ENCODE data around the gene CIAO1. TPM values are rescaled to one million over a fixed set of nuclear protein-coding genes. Genes with fewer than 3 reads are reported as not detected.

Gene CIAO1
- total and polyA plus RNA-seq, 2 of the 4 experiments (the other 2 are of a cell fraction), result 81.1 to 94.3 TPM

GRCh38 chr2:96308248-96308647 lies 42.2 kb downstream of the CIAO1 start:
- H3K23ac ChIP-seq (ENCODE audit: low read depth, low read length), result no peak overlapping the region
- H2BK120ac ChIP-seq (ENCODE audit: low read depth, low read length), result no peak overlapping the region
- no peak overlapping the region for H2AK9ac ChIP-seq (replicated peaks; ENCODE audit: low read depth, low read length, poor library complexity)
- no peak overlapping the region for H2BK15ac ChIP-seq (ENCODE audit: low read depth, low read length)
- TF ChIP-seq MAZ (IDR thresholded peaks at IDR 0.05; ENCODE audit: borderline replicate concordance, low read depth, low read length) (no peak), MXI1 (IDR thresholded peaks at IDR 0.05; ENCODE audit: borderline replicate concordance, low read depth, low read length) (no peak), SMC3 (IDR thresholded peaks at IDR 0.05; ENCODE audit: low read depth, low read length) (no peak), RCOR1 (IDR thresholded peaks at IDR 0.05; ENCODE audit: insufficient replicate concordance, low read length) (no peak), POLR2A (IDR thresholded peaks at IDR 0.05; ENCODE audit: low read depth, low read length) (no peak), RAD21 (IDR thresholded peaks at IDR 0.05; ENCODE audit: low read length) (no peak), CTCF (conservative IDR thresholded peaks at IDR 0.05; ENCODE audit: low read depth, low read length) (no peak), RFX5 (IDR thresholded peaks at IDR 0.05; ENCODE audit: low read depth, low read length) (no peak), NFE2L2 (IDR thresholded peaks at IDR 0.05; ENCODE audit: low read depth, low read length) (no peak), MAFK (IDR thresholded peaks at IDR 0.05; ENCODE audit: low read depth, low read length) (no peak), FOS (IDR thresholded peaks at IDR 0.05; ENCODE audit: low read depth, low read length) (no peak), CEBPB (IDR thresholded peaks at IDR 0.05; ENCODE audit: low read depth, low read length) (no peak), CHD1 (IDR thresholded peaks at IDR 0.05; ENCODE audit: low read depth, low read length) (no peak), BHLHE40 (IDR thresholded peaks at IDR 0.05; ENCODE audit: low read depth, low read length) (no peak)
- no peak overlapping the region for H3K4me3 ChIP-seq (ENCODE audit: insufficient read depth, low read depth, low read length)
- H4K8ac ChIP-seq (ENCODE audit: low read depth in 2 of 2, low read length in 2 of 2), result no peak overlapping the region
- H3K4ac ChIP-seq (ENCODE audit: low read depth, low read length), result no peak overlapping the region
- H3K9ac ChIP-seq (ENCODE audit: low read depth, low read length), result no peak overlapping the region
- no peak overlapping the region for H3K18ac ChIP-seq (ENCODE audit: low read depth, low read length)
- H2AFZ ChIP-seq (replicated peaks; ENCODE audit: low read length, poor library complexity), result no peak overlapping the region
- no peak overlapping the region for H4K5ac ChIP-seq (ENCODE audit: low read depth, low read length)
- no peak overlapping the region for H2BK20ac ChIP-seq (ENCODE audit: low read depth, low read length)
- no peak for DNase-seq
- no peak overlapping the region for H3K4me2 ChIP-seq (ENCODE audit: low read depth, low read length)
- H4K91ac ChIP-seq (ENCODE audit: insufficient read depth, low read depth, low read length), result no peak overlapping the region
- no peak overlapping the region for H3K27ac ChIP-seq (ENCODE audit: insufficient read depth, low read length)
- peaks cover 22 to 26% of the 10 kb centered on the region in 2 experiments for H3K79me1 ChIP-seq (ENCODE audit: low read depth in 1 of 2, low read length in 2 of 2)
- H3K36me3 ChIP-seq (ENCODE audit: control insufficient read depth, insufficient read depth, low read length), result peaks cover under 1% of the 10 kb centered on the region
- in situ Hi-C loops (cut with MboI; ENCODE audit: low sequenced_read_pairs) (loop anchor here (10.0 kb wide), 1 partner anchor 207 kb away; no protein-coding TSS in a partner anchor), intact Hi-C loops (cut with micrococcal nuclease) (no loop called here), dilution Hi-C loops (cut with HindIII; ENCODE audit: low sequenced_read_pairs, unreplicated experiment) (no loop called here)
- H3K27me3 ChIP-seq (ENCODE audit: control insufficient read depth, insufficient read depth, low read length), result no peaks in the 10 kb centered on the region
- CTCF ChIA-PET, result no interaction called here
- H3K9me1 ChIP-seq (ENCODE audit: insufficient read depth, low read length), result peaks cover 3% of the 10 kb centered on the region; the same call in 1 of the 2 replicates
- H3K14ac ChIP-seq (replicated peaks; ENCODE audit: low read depth, low read length), result no peak overlapping the region
- no peak overlapping the region for H2AK5ac ChIP-seq (ENCODE audit: low read depth, low read length)
- 50% methylated on average over 1 of the region's 5 CpGs; no CpG with 5 or more reads in 1 of the 2 experiments for WGBS, 2 experiments (ENCODE audit: extremely low coverage in 2 of 2, insufficient read length in 1 of 2)
- H3K56ac ChIP-seq (ENCODE audit: extremely low read depth, insufficient read depth, low read length), result no peak overlapping the region
- POLR2A ChIA-PET (ENCODE audit: unreplicated experiment), result no interaction called here
- no peak for ATAC-seq (ENCODE audit: low read depth)
- H3K4me1 ChIP-seq (ENCODE audit: control insufficient read depth, insufficient read depth, low read length), result peaks cover 8% of the 10 kb centered on the region
- no peak overlapping the region for H2BK5ac ChIP-seq (ENCODE audit: low read depth, low read length, poor library complexity, severe bottlenecking)
- peaks cover 6% of the 10 kb centered on the region; the same call in 1 of the 2 replicates for H4K20me1 ChIP-seq (ENCODE audit: insufficient read depth, low read length)
- H3K9me3 ChIP-seq (ENCODE audit: control insufficient read depth, insufficient read depth, low read length), result no peaks in the 10 kb centered on the region
- no TSS peak for BruUV-seq (replicated peaks)

Measured in IMR-90 (cell line).